ENCODE results near the gene TMEM119.
"Not testable (repeated sequence)": the region's sequence is repeated elsewhere in the genome, so short reads cannot be mapped to it uniquely, and the experiment has no call there.

The TMEM119 gene

GRCh38 chr12:108620236-108620879 lies 22.5 kb upstream of the TMEM119 start:
- no peak for DNase-seq (ENCODE audit: low spot score)
- in situ Hi-C loops (cut with MboI; ENCODE audit: low pct_unique_long_range_greater_than_20kb, low sequenced_read_pairs, unreplicated experiment): no loop called here

GRCh38 chr12:108619369-108620160 lies 21.7 kb upstream of the TMEM119 start:
- no peak for DNase-seq (ENCODE audit: low spot score)
- TF ChIP-seq CTCF (IDR thresholded peaks at IDR 0.05; ENCODE audit: extremely low read depth, insufficient read depth, missing control alignments): no peak
- in situ Hi-C loops (cut with MboI; ENCODE audit: low pct_unique_long_range_greater_than_20kb, low sequenced_read_pairs, unreplicated experiment): loop anchor here (5.0 kb wide), 1 partner anchor 52 kb away; no protein-coding TSS in a partner anchor

More at GRCh38 chr12:108620236-108620879, 22.5 kb upstream of the TMEM119 start:
- no peak for TF ChIP-seq CTCF (IDR thresholded peaks at IDR 0.05; ENCODE audit: extremely low read depth, insufficient read depth, missing control alignments)

GRCh38 chr12:108618953-108619274 lies 21.0 kb upstream of the TMEM119 start:
- in situ Hi-C loops (cut with MboI; ENCODE audit: low pct_unique_long_range_greater_than_20kb, low sequenced_read_pairs, unreplicated experiment): loop anchor here (5.0 kb wide), 1 partner anchor 52 kb away; no protein-coding TSS in a partner anchor
- not testable (repeated sequence) for DNase-seq (ENCODE audit: low spot score)

GRCh38 chr12:108618079-108618952 lies 20.4 kb upstream of the TMEM119 start:
- peak; percentile 74 for DNase-seq (ENCODE audit: low spot score)

GRCh38 chr12:108616941-108617858 lies 19.3 kb upstream of the TMEM119 start:
- in situ Hi-C loops (cut with MboI; ENCODE audit: low pct_unique_long_range_greater_than_20kb, low sequenced_read_pairs, unreplicated experiment): loop anchor here (5.0 kb wide), 1 partner anchor 50 kb away; no protein-coding TSS in a partner anchor
- DNase-seq (ENCODE audit: low spot score): peak; percentile 90

More at GRCh38 chr12:108618079-108618952, 20.4 kb upstream of the TMEM119 start:
- peak; percentile 91 for TF ChIP-seq CTCF (IDR thresholded peaks at IDR 0.05; ENCODE audit: extremely low read depth, insufficient read depth, missing control alignments)
- in situ Hi-C loops (cut with MboI; ENCODE audit: low pct_unique_long_range_greater_than_20kb, low sequenced_read_pairs, unreplicated experiment): loop anchor here (5.0 kb wide), 1 partner anchor 51 kb away; no protein-coding TSS in a partner anchor

More at GRCh38 chr12:108616941-108617858, 19.3 kb upstream of the TMEM119 start:
- TF ChIP-seq CTCF (IDR thresholded peaks at IDR 0.05; ENCODE audit: extremely low read depth, insufficient read depth, missing control alignments): peak; percentile 9

All from GM13977 (cell line).